Middle frontal gyrus (tissue), 1 donor: ENCODE data around the gene LHFPL3.
"Not testable (repeated sequence)": the region's sequence is repeated elsewhere in the genome, so short reads cannot be mapped to it uniquely, and the experiment has no call there.

Source experiments
- DNase-seq: peaks from one replicate; pipeline ENCODE4 v3.0.0-alpha.2; 2015; ENCODE audit warnings: low spot score; ENCODE audit errors: extremely low spot score

Gene LHFPL3

DNA sequence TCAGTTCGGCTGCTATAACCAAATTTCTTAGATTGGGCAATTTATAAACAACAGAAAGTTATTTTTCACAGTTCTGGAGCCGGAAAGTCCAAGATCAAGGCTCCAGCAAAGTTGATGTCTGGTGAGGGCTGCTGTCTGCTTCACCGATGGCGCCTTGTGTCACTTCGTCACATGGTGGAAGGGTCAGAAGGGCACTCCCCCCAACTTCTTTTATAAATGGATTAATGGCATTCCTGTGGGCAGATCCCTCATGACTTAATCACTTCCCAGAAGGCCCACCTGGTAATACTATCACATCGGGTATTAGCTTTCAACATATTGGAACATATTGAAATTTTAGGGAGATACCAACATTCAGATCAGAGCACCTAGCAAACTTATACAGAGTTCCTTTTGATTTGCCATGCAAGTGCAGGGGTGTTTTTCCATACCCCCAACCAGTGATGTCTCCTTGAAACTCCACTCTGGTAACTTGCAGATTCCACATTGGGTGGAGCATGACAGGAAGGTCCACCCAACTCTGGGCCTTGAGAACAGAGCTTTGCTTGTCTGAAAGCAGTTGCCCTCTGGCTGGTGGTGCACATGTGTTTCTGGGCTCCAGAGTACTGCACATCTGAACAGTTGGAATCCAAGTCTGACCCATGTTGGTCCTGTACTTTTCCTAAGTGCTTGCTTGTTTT, 600.5 kb downstream of the LHFPL3 start:
- no peak for DNase-seq

DNA sequence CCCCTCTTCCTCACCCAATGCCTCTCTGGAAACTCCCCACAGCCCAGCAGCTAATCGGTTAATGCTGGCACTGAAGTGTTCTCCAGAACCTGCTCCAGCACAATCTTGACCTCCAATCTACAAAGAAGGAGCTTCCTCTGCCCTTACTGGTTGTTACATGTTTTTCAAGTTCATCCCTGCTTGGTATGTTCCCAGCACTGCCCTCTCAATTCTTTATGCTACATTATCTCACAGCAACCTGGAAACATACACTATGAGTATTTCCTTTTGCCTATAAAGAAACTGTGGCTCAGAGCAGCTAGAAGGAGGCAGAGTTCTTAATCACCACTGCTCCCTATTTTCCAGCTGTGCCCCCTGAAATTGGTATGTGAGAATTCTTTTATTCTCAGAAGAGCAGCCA, 601.5 kb downstream of the LHFPL3 start:
- DNase-seq = no peak

- DNase-seq = no peak
Measured at GRCh38 chr7:104931181-104931781, 602.9 kb downstream of the LHFPL3 start.

- no peak for DNase-seq
Measured at GRCh38 chr7:104933022-104933421, 604.6 kb downstream of the LHFPL3 start.

DNA sequence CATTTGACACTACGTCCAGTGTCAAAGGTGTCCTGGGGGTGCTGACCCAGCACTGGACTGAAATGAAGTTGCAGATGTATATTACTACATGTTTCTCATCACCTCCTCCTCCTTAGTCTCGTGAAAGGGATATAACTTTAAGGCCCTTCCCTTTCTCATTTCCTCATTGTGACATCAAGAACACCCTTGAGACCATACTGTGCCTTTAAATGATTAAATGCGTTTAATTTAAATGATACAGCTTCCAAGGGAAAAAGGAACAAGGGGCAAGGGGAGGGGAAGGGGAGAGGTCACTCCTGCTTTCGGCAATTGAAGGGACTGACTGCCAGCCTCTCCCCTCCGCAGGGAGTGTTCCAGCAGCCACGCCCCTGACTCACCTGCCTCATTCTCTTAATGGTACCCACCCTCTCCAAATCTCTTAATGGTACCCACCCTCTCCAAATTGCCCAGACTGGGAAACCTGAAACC, 605.2 kb downstream of the LHFPL3 start:
- DNase-seq = no peak

- no peak for DNase-seq
Measured at GRCh38 chr7:104934665-104935064, 606.3 kb downstream of the LHFPL3 start.

- DNase-seq = no peak
Measured at GRCh38 chr7:104935276-104935675, 606.9 kb downstream of the LHFPL3 start.

DNA sequence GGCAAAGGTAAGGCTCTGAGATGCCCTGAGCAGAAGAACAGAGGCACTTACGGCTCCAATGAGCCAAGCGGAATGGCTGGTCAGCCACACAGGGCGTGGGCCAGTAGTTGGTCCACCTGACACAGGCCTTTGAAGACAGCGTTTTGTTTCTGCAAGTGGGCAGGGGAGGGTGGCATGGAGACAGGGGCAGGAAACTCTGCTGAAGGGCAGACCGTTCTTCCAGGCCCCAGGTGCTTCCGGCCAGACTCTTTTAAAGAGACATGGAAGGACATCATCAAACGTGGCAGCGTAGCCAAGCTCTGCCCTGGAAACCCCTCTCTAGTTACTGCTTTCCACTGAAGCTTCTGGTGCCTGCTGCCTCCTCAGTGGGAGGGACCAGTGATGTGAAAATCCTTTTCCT, 608.1 kb downstream of the LHFPL3 start:
- no peak for DNase-seq

DNA sequence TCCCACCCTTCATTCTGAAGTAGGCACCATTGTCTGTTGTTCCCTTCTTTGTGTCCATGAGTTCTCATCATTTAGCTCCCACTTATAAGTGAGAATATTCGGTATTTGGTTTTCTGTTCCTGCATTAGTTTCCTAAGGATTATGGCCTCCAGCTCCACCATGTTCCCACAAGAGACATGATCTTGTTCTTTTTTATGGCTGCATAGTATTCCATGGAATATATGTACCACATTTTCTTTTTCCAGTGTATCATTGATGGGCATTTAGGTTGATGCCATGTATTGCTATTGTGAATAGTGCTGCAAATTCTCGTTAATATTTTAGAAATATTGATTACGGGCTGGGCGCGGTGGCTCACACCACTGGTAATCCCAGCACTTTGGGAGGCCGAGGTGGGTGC, 609.1 kb downstream of the LHFPL3 start:
- not testable (repeated sequence) for DNase-seq

GRCh38 chr7:104938741-104939390, 610.5 kb downstream of the LHFPL3 start:
- no peak for DNase-seq

DNA sequence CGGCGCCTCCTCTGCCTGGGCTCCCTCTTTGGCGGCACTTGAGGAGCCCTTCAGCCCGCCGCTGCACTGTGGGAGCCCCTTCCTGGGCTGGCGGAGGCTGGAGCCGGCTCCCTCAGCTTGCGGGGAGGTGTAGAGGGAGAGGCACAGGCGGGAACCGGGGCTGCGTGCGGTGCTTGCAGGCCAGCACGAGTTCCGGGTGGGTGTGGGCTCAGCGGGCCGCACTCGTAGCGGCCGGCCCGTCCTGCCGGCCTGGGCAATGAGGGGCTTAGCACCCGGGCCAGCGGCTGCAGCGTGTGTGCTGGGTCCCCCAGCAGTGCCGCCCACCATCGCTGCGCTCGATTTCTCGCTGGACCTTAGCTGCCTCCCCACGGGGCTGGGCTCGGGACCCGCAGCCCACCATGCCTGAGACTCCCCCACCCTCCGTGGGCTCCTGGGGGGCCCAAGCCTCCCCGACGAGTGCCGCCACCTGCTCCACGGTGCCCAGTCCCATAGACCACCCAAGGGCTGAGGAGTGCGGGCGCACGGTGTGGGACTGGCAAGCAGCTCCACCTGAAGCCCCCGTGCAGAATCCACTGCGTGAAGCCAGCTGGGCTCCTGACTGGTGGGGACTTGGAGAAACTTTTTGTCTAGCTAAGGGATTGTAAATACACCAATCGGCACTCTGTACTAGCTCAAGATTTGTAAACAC, 611.8 kb downstream of the LHFPL3 start:
- no peak for DNase-seq

DNA sequence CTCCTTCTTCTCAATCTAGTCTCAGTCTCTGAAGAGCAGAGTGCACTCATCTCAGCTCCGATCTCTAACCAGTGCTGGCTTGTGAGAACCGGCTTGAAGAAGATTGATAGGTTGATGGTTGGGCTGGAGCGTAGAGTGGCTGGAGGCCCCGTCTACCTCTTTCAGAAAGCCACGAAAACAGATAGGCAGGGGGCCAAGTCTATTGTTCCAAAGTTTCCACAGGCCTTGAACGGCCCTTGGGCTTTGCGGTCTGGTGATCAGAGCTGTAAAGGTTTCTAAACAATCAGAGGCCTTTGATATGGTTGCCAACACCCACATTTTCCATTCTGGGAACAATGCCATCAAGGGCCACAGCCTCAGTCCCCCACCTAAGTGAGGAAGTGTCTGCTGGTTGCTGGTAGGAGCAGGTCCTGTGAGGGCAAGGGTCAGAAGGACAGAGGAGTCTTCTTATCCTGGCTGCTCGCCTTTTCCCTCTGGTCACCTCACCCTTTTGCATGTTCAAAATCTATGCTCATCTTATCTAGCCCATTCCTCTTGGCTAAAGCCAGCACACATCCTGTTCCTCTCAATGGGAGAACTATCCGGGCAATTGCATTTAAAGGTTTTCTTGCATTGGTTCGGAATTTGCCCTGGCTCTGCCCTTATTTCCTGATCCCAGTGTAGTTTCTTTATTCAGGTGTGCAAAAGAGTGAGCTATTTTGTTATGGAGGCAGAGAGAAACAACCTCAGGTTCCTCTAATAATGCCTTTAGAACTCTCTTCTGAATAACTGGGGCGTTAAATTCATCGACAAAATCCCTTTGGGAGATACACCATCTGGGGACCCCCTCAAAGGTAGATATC, 615.3 kb downstream of the LHFPL3 start:
- no peak for DNase-seq

GRCh38 chr7:104945599-104945956, 617.2 kb downstream of the LHFPL3 start:
- DNase-seq = no peak

GRCh38 chr7:104946338-104946737, 617.9 kb downstream of the LHFPL3 start:
- no peak for DNase-seq

DNA sequence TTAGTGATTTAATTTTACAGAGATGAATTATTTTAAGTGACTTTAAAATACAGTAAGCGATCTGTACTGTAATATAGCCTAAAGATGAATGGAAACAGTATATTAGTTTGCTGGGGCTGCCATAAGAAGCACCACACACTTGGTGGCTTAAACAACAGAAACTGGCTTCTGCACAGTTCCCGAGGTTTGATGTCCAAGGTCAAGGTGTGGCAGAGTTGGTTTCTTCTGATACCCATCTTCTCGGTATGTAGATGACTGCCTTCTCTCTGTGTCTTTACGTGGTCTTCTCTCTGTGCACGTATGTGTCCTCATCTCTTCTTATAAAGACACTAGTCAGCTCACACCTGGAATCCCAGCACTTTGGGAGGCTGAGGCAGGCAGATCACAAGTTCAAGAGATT, 621.6 kb downstream of the LHFPL3 start:
- DNase-seq = no peak

- no peak for DNase-seq
Measured at GRCh38 chr7:104950754-104951153, 622.4 kb downstream of the LHFPL3 start.

DNA sequence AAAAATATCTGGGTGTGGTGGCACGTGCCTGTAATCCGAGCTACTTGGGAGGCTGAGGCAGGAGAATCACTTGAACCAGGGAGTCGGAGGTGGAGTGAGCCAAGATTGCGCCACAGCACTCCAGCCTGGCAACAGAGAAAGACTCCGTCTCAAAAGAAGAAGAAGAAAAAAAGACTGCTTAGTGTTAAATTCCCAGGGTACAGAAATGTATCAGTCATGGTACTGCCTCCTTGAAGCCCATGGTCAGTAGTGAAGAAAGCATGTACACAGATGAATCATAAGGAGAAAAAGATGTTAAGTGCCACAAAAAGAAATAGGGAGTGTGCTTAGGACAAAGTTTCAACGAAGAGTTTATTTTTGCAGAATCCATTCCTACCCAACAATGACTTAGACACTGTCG, 623.1 kb downstream of the LHFPL3 start:
- DNase-seq = no peak

DNA sequence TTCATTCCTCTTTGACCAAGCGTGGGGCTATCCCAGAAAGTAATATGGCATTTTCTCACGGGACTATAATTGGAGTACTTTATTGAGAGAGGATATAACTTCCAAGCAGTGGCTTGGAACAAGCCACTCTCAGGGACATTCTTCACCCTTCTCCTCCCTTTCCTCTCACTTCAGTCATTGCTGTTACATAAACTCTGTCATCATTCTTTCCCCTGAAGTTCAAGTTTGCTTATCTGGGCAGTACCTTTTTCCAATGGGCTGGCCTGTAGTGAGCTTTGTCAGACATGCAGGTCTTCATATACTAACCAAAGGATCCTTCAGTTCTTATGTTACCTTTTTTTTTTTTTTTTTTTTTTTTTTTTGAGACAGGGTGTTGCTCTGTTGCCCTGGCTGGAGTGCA, 626.9 kb downstream of the LHFPL3 start:
- DNase-seq = no peak
